ENCODE results near the gene MYCBP2.

Gene MYCBP2

DNA sequence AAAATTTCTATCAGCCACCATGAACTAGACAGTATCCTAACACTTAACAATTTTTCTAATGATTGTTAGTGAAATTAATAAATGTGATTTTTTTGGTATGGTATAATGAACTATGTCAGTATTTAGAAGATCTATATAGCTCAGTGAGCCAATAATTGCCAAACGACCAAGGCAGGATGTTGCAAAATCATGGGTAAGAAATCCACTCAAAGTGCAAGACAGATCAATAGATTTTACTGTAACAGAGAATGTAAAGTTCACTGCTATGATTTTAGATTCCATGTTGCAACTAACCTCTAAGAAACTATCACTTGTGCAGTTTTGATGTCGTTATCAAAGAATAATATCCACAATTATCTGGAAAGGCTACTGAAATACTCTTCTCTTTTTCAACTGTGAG lies 44.0 kb upstream of the MYCBP2 start:
- ChIA-PET CTCF (no interaction called here), POLR2A (no interaction called here)
- DNase-seq (ENCODE audit: low read depth, low spot score): no peak
- no peak overlapping the region for H3K4me3 ChIP-seq (ENCODE audit: low read depth, low read length)
- no peak for TF ChIP-seq CTCF (IDR thresholded peaks at IDR 0.05; ENCODE audit: insufficient read depth, low read length, missing control alignments)

DNA sequence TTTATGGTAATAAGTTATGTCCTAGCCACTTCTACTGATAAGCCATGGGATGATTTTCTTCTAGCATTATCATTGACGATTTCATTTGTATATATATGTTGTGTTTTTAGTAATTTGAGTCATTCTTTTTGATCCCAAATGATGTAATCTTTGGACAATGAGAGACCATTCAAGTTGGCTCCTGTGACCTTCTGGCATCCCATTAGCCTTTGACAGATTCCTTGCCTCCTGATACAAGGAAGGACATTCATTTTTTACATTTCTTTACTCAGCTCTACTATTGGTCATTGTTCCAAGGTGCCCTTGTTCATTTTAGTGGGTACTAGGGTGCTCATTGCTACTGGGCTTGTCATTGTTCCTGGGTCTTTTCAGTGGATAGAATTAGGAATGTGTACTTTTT lies 35.3 kb upstream of the MYCBP2 start:
- TF ChIP-seq CTCF (IDR thresholded peaks at IDR 0.05; ENCODE audit: insufficient read depth, low read length, missing control alignments): no peak
- H3K4me3 ChIP-seq (ENCODE audit: low read depth, low read length): no peak overlapping the region
- ChIA-PET POLR2A (no interaction called here), CTCF (interaction anchor here (0.9 kb wide), 1 partner anchor 115 kb away, joined by 3 read pairs; no protein-coding TSS in a partner anchor)
- DNase-seq (ENCODE audit: low read depth, low spot score): no peak

DNA sequence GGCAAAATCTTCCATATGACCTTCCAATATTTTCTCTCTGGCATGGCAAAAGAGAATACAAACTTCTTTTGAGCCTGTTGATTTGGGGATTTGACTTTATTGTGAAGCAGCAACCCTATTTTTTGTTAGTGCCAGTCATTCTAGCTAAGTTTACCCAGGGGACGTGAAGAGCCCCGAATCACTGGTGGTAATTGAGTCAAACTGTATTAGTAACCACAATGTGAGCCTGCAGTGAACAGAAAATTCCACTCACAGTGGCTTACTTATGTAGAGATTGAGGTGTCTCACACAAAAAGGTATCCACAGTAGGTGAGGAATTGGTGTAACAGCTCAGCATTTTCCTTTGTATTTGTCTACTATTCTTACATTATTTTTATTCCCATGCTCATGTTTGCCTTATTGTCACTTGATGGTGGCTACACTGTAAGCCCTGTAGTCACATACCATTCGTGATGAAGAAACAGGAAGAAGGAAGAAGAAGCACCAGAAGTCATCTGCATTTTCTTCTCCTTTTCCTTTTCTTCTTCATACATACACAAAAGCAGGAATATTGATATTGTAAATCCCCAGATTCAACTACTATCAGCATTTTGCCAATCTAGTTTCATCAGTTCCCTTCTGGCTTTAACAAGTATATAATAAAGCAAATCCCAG lies 33.3 kb upstream of the MYCBP2 start:
- DNase-seq (ENCODE audit: low read depth, low spot score): no peak
- TF ChIP-seq CTCF (IDR thresholded peaks at IDR 0.05; ENCODE audit: insufficient read depth, low read length, missing control alignments): no peak
- H3K4me3 ChIP-seq (ENCODE audit: low read depth, low read length): no peak overlapping the region
- ChIA-PET POLR2A (no interaction called here), CTCF (no interaction called here)

GRCh38 chr13:77359171-77359570 lies 32.3 kb upstream of the MYCBP2 start:
- no peak for TF ChIP-seq CTCF (IDR thresholded peaks at IDR 0.05; ENCODE audit: insufficient read depth, low read length, missing control alignments)
- DNase-seq (ENCODE audit: low read depth, low spot score): no peak
- POLR2A ChIA-PET: no interaction called here
- no peak overlapping the region for H3K4me3 ChIP-seq (ENCODE audit: low read depth, low read length)
- CTCF ChIA-PET: no interaction called here

DNA sequence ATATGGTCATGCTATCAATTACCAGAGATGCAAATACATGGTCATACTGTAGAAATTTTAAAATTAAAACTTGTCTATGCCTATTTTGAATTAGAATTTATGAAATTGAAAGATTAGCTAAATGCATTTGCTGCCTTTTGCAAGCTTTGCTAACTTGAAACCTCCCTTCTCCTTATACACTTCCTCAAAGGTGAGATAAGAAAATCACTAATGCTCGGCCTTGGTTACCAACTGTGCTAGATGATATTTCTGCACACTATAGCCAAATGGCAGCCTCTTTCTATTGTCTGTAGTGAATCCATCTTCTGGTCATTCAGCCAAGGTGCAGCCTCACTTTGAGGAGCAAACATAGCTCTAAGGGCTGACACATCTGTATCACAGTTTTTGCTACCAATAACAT lies 31.1 kb upstream of the MYCBP2 start:
- no peak for TF ChIP-seq CTCF (IDR thresholded peaks at IDR 0.05; ENCODE audit: insufficient read depth, low read length, missing control alignments)
- CTCF ChIA-PET: no interaction called here
- no peak overlapping the region for H3K4me3 ChIP-seq (ENCODE audit: low read depth, low read length)
- no peak for DNase-seq (ENCODE audit: low read depth, low spot score)
- POLR2A ChIA-PET: no interaction called here

- no peak for DNase-seq (ENCODE audit: low read depth, low spot score)
- H3K4me3 ChIP-seq (ENCODE audit: low read depth, low read length): no peak overlapping the region
- TF ChIP-seq CTCF (IDR thresholded peaks at IDR 0.05; ENCODE audit: insufficient read depth, low read length, missing control alignments): no peak
- POLR2A ChIA-PET: no interaction called here
- CTCF ChIA-PET: no interaction called here
Measured at GRCh38 chr13:77356155-77356554, 29.3 kb upstream of the MYCBP2 start.

Data from AG04449 (cell line).